Measurements from ENCODE around the gene SRL.
"Not testable (repeated sequence)": the region's sequence is repeated elsewhere in the genome, so short reads cannot be mapped to it uniquely, and the experiment has no call there.

SRL gene

GRCh38 chr16:4257646-4258556, 16.0 kb upstream of the SRL start:
- no peak for DNase-seq

GRCh38 chr16:4253394-4254150, 11.7 kb upstream of the SRL start:
- DNase-seq, result peak; percentile 100

GRCh38 chr16:4253012-4253393, 11.1 kb upstream of the SRL start:
- DNase-seq, result not testable (repeated sequence)

GRCh38 chr16:4249530-4250308, 7.8 kb upstream of the SRL start:
- no peak for DNase-seq

- DNase-seq, result no peak
These were observed 5.5 kb upstream of the SRL start for GRCh38 chr16:4247460-4247784.

- DNase-seq, result no peak
These were observed 5.0 kb upstream of the SRL start for GRCh38 chr16:4246777-4247459.

GRCh38 chr16:4245077-4245791, 3.4 kb upstream of the SRL start:
- DNase-seq, result no peak

GRCh38 chr16:4244254-4245076, 2.6 kb upstream of the SRL start:
- no peak for DNase-seq

GRCh38 chr16:4241258-4241927, 487 bp downstream of the SRL start:
- no peak for DNase-seq

GRCh38 chr16:4240624-4241023, 1.3 kb downstream of the SRL start:
- no peak for DNase-seq

GRCh38 chr16:4239682-4240175, 2.2 kb downstream of the SRL start:
- DNase-seq, result no peak

- no peak for DNase-seq
These were observed 2.9 kb downstream of the SRL start for GRCh38 chr16:4239020-4239419.

- DNase-seq, result no peak
These were observed 8.4 kb downstream of the SRL start for GRCh38 chr16:4233431-4233830.

GRCh38 chr16:4232541-4233386, 9.1 kb downstream of the SRL start:
- DNase-seq, result no peak

- no peak for DNase-seq
These were observed 10.0 kb downstream of the SRL start for GRCh38 chr16:4231886-4232285.

- DNase-seq, result no peak
These were observed 10.5 kb downstream of the SRL start for GRCh38 chr16:4231367-4231766.

GRCh38 chr16:4227040-4227332, 14.9 kb downstream of the SRL start:
- no peak for DNase-seq

GRCh38 chr16:4226251-4227039, 15.4 kb downstream of the SRL start:
- no peak for DNase-seq

- DNase-seq, result no peak
These were observed 16.8 kb downstream of the SRL start for GRCh38 chr16:4225075-4225474.
